Chondrocyte (in vitro differentiated cells): ENCODE results near the gene TBC1D9B. TPM values are rescaled to one million over a fixed set of nuclear protein-coding genes. Genes with fewer than 3 reads are reported as not detected.

ENCODE experiments used
- DNase-seq: peaks from one replicate; pipeline ENCODE4 v3.0.0; 2021; ENCODE audit warnings: mixed read lengths, low spot score
- H3K27ac Mint-ChIP-seq: one replicate; pipeline ENCODE4 v1.8.0; 2021; ENCODE audit warnings: mild to moderate bottlenecking, moderate library complexity, mixed read lengths; ENCODE audit not compliant: unreplicated experiment
- H3K27me3 Mint-ChIP-seq: 2 replicates; pipeline ENCODE4 v1.8.0; 2021; ENCODE audit warnings: low read depth, mixed read lengths
- H3K36me3 Mint-ChIP-seq: 2 replicates; pipeline ENCODE4 v1.8.0; 2021; ENCODE audit warnings: low read depth, mixed read lengths
- H3K4me1 Mint-ChIP-seq: 2 replicates; pipeline ENCODE4 v1.8.0; 2021; ENCODE audit warnings: low read depth, mild to moderate bottlenecking, mixed read lengths
- H3K4me3 Mint-ChIP-seq: one replicate; pipeline ENCODE4 v1.8.0; 2021; ENCODE audit warnings: mild to moderate bottlenecking, moderate library complexity, mixed read lengths; ENCODE audit not compliant: unreplicated experiment
- H3K9me3 Mint-ChIP-seq: 2 replicates; pipeline ENCODE4 v1.8.0; 2021; ENCODE audit warnings: low read depth, mixed read lengths
- CTCF ChIP-seq: fragments of 200-600 bp; sonication (generic); IDR thresholded peaks from 2 replicates; pipeline ENCODE4 v1.5.0; 2021; ENCODE audit warnings: antibody characterized with exemption, mild to moderate bottlenecking, moderate library complexity
- total RNA-seq: library from RNA; stranded (reverse); gene quantifications from 3 replicates; pipeline ENCODE4 v1.2.1, GENCODE V29; 2021

The TBC1D9B gene
- total RNA-seq, 1 donor from 2014 or later, result 118 TPM

- Mint-ChIP-seq H3K4me1 (no peaks in the 10 kb centered on the region), H3K9me3 (peaks cover 28% of the 10 kb centered on the region), H3K4me3 (no peak overlapping the region), H3K27me3 (no peaks in the 10 kb centered on the region), H3K36me3 (peaks cover 64% of the 10 kb centered on the region), H3K27ac (no peak overlapping the region)
- peak; percentile 65 for DNase-seq
- TF ChIP-seq CTCF, result no peak
Observed at GRCh38 chr5:179885491-179886090, 22.1 kb downstream of the TBC1D9B start.

GRCh38 chr5:179883163-179883562, 24.5 kb downstream of the TBC1D9B start:
- H3K9me3 Mint-ChIP-seq, result peaks cover 28% of the 10 kb centered on the region
- no peaks in the 10 kb centered on the region for H3K4me1 Mint-ChIP-seq
- H3K27me3 Mint-ChIP-seq, result no peaks in the 10 kb centered on the region
- TF ChIP-seq CTCF, result no peak
- H3K36me3 Mint-ChIP-seq, result peaks cover 50% of the 10 kb centered on the region
- H3K27ac Mint-ChIP-seq, result no peak overlapping the region
- no peak for DNase-seq
- H3K4me3 Mint-ChIP-seq, result no peak overlapping the region

- no peak for TF ChIP-seq CTCF
- H3K36me3 Mint-ChIP-seq, result peaks cover 51% of the 10 kb centered on the region
- H3K4me1 Mint-ChIP-seq, result no peaks in the 10 kb centered on the region
- H3K9me3 Mint-ChIP-seq, result peaks cover 28% of the 10 kb centered on the region
- DNase-seq, result no peak
- no peaks in the 10 kb centered on the region for H3K27me3 Mint-ChIP-seq
- H3K27ac Mint-ChIP-seq, result no peak overlapping the region
- no peak overlapping the region for H3K4me3 Mint-ChIP-seq
Observed at GRCh38 chr5:179882338-179882737, 25.4 kb downstream of the TBC1D9B start.

- Mint-ChIP-seq H3K4me3 (no peak overlapping the region), H3K27ac (no peak overlapping the region), H3K27me3 (no peaks in the 10 kb centered on the region), H3K4me1 (no peaks in the 10 kb centered on the region), H3K36me3 (peaks cover 41% of the 10 kb centered on the region), H3K9me3 (peaks cover 27% of the 10 kb centered on the region)
- DNase-seq, result peak; percentile 82
- no peak for TF ChIP-seq CTCF
Observed at GRCh38 chr5:179880848-179881590, 26.7 kb downstream of the TBC1D9B start.

GRCh38 chr5:179880066-179880650, 27.5 kb downstream of the TBC1D9B start:
- Mint-ChIP-seq H3K27ac (no peak overlapping the region), H3K4me3 (no peak overlapping the region), H3K9me3 (peaks cover 21% of the 10 kb centered on the region), H3K4me1 (no peaks in the 10 kb centered on the region), H3K36me3 (peaks cover 36% of the 10 kb centered on the region), H3K27me3 (no peaks in the 10 kb centered on the region)
- TF ChIP-seq CTCF, result no peak
- DNase-seq, result peak; percentile 54
